Prostate gland (tissue), 2 donors: Measurements from ENCODE around the gene PLEKHA7.

Experiments
- CTCF ChIP-seq, 4 experiments: fragments of 200-600 bp in 2 of 4; fragments of 450-650 bp in 2 of 4; sonication (generic) in 2 of 4; IDR thresholded peaks; 1 replicate in 3 of 4; 2 replicates in 1 of 4; pipeline ENCODE4 v1.5.1; 2016 to 2019; ENCODE audit warnings: antibody characterized with exemption in 4 of 4, mild to moderate bottlenecking in 2 of 4, moderate library complexity in 2 of 4
- POLR2AphosphoS5 ChIP-seq: sonication (generic); formaldehyde crosslinking; IDR thresholded peaks from one replicate; pipeline ENCODE4 v1.6.1; 2017; ENCODE audit warnings: antibody characterized with exemption

GRCh38 chr11:17063171-17064002 is 49.2 kb upstream of the PLEKHA7 start:
- TF ChIP-seq CTCF (IDR thresholded peaks at IDR 0.05) (peak; percentile 55 to 83 (median 81)), POLR2AphosphoS5 (no peak)
